Activated naive CD8-positive, alpha-beta T cell treated with anti-CD3 and anti-CD28 coated beads, Interleukin-2, amount 50 U/mL, for 16 hours (primary cell): Measurements from ENCODE around the gene LSM12.
A peak's percentile ranks its signal among the peaks of the same experiment; 100 is the strongest.
"Not testable (repeated sequence)": the region's sequence is repeated elsewhere in the genome, so short reads cannot be mapped to it uniquely, and the experiment has no call there.

Source experiments
- DNase-seq: peaks from one replicate; pipeline ENCODE4 v3.0.0-alpha.2; 2020; ENCODE audit warnings: low read depth, low spot score

The LSM12 gene

GRCh38 chr17:44076716-44077594, 10.5 kb upstream of the LSM12 start:
- DNase-seq: no peak

- DNase-seq: no peak
These were observed 9.3 kb upstream of the LSM12 start for GRCh38 chr17:44075598-44076293.

- DNase-seq: no peak
These were observed 8.4 kb upstream of the LSM12 start for GRCh38 chr17:44074911-44075285.

GRCh38 chr17:44074231-44074910, 7.9 kb upstream of the LSM12 start:
- DNase-seq: no peak

GRCh38 chr17:44071772-44072171, 5.3 kb upstream of the LSM12 start:
- DNase-seq: no peak

- DNase-seq: no peak
These were observed 4.7 kb upstream of the LSM12 start for GRCh38 chr17:44071198-44071520.

GRCh38 chr17:44070455-44071197, 4.2 kb upstream of the LSM12 start, which contains the start of gene G6PC3:
Gene G6PC3, plus strand, starts transcription at chr17:44070735. Its CDS starts 231 bp downstream, at chr17:44070966.
- peak; percentile 65 for DNase-seq

- DNase-seq: no peak
These were observed 3.5 kb upstream of the LSM12 start for GRCh38 chr17:44069974-44070454.

GRCh38 chr17:44067545-44067940, 1.1 kb upstream of the LSM12 start:
- DNase-seq: no peak

GRCh38 chr17:44065668-44066203, 735 bp downstream of the LSM12 start:
- DNase-seq: no peak

GRCh38 chr17:44063704-44064639, 2.5 kb downstream of the LSM12 start:
- DNase-seq: no peak

- no peak for DNase-seq
These were observed 3.6 kb downstream of the LSM12 start for GRCh38 chr17:44062871-44063270.

- DNase-seq: no peak
These were observed 5.0 kb downstream of the LSM12 start for GRCh38 chr17:44061446-44061845.

- DNase-seq: no peak
These were observed 7.2 kb downstream of the LSM12 start for GRCh38 chr17:44059101-44059892.

GRCh38 chr17:44053125-44053872, 13.2 kb downstream of the LSM12 start:
- no peak for DNase-seq

- no peak for DNase-seq
These were observed 17.0 kb downstream of the LSM12 start for GRCh38 chr17:44049294-44050060.

GRCh38 chr17:44046893-44047292, 19.6 kb downstream of the LSM12 start:
- not testable (repeated sequence) for DNase-seq

GRCh38 chr17:44045486-44045885, 21.0 kb downstream of the LSM12 start:
- no peak for DNase-seq
